ENCODE results near the gene RANBP17.

DNA sequence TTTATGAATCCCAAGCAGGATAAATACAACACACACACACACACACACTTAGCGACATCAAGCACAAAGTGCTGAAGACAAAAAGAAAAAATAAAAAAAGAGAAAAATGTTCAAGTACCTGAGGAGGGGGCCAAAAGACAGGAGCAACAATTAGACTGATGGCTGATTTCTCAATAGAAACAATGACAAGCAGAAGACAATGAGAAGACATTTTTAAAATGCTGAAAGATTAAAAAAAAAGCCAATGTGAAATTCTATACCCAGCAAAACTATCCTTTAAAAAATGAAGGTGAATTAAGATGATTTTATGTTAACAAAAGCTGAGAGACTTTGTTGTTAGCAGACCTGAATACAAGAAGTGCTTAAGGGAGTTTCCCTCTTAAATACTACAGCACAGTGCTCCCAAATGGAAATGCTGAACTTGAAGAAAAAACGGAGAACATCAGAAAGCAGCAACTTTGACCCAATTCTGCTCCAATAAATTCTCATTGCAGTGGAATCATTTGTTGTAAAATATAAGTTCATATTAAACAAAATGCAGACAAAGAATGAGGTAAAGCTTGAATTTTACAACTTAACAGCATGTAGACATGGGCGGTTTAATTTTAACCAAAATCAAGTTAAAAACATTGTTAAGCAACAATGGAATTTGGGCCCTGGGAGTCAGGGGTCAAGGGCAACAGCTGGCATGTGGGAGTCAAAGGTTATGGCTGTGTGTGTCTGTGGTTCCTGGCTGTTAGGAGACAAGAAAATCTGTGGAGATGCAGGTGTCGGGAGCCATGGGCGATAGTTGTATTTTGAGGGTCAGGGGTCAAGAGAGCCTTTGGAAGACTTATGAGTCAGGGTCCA lies 776 bp upstream of the RANBP17 start:
- TF ChIP-seq, protein P1, sequence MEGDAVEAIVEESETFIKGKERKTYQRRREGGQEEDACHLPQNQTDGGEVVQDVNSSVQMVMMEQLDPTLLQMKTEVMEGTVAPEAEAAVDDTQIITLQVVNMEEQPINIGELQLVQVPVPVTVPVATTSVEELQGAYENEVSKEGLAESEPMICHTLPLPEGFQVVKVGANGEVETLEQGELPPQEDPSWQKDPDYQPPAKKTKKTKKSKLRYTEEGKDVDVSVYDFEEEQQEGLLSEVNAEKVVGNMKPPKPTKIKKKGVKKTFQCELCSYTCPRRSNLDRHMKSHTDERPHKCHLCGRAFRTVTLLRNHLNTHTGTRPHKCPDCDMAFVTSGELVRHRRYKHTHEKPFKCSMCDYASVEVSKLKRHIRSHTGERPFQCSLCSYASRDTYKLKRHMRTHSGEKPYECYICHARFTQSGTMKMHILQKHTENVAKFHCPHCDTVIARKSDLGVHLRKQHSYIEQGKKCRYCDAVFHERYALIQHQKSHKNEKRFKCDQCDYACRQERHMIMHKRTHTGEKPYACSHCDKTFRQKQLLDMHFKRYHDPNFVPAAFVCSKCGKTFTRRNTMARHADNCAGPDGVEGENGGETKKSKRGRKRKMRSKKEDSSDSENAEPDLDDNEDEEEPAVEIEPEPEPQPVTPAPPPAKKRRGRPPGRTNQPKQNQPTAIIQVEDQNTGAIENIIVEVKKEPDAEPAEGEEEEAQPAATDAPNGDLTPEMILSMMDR (conservative IDR thresholded peaks at IDR 0.05; ENCODE audit: low read depth, low read length), result no peak
- no peak for TF ChIP-seq EZH2 (IDR thresholded peaks at IDR 0.05; ENCODE audit: low read length, unreplicated experiment)
- no peak for TF ChIP-seq EZH2phosphoT487 (IDR thresholded peaks at IDR 0.05; ENCODE audit: borderline replicate concordance, low read length)
